WI38 (cell line): ENCODE measurements around the gene RBM33.
"Not testable (repeated sequence)": the region's sequence is repeated elsewhere in the genome, so short reads cannot be mapped to it uniquely, and the experiment has no call there.

Experiments
- H3K4me3 ChIP-seq: 2 replicates; pipeline ENCODE4 v1.5.1; 2011; ENCODE audit warnings: low read depth, mild to moderate bottlenecking, control low read depth, low read length
- TF ChIP-seq, protein P1 (sequence below): IDR thresholded peaks from 2 replicates; pipeline ENCODE4 v1.5.1; 2012; ENCODE audit warnings: low read depth, mild to moderate bottlenecking, control low read depth, low read length

Gene RBM33

DNA sequence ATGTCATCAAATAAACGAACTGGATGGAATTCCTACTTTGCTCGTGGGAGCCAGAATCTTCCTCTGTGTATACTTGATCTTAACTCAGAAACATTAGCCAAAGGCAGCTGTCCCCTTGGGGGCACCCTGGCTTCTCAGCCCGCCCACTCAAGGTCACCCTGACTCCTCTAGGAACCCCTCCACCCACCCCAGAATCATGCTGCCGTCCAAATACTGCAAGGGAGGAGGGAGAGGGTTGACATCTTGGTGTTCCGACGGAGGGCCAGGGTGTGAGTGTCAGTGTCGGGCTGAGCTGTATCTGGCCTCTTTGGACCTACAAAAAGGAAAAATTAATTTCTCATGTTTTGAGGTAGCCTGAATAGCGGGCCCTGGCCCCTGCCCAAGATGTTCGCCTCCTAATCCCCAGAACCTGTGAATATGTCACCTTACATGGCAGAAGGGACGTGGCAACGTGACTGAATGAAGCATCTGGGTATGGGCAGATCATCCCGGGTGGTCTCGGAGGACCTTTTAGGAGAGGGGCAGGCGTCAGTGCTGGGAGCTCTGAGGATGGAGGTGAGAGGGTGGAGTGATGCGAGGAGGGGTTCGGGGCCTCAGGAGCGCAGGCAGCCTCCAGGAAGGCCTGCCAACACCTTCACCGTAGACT is 40.5 kb upstream of the RBM33 start:
- H3K4me3 ChIP-seq: no peak overlapping the region
- TF ChIP-seq, protein P1, sequence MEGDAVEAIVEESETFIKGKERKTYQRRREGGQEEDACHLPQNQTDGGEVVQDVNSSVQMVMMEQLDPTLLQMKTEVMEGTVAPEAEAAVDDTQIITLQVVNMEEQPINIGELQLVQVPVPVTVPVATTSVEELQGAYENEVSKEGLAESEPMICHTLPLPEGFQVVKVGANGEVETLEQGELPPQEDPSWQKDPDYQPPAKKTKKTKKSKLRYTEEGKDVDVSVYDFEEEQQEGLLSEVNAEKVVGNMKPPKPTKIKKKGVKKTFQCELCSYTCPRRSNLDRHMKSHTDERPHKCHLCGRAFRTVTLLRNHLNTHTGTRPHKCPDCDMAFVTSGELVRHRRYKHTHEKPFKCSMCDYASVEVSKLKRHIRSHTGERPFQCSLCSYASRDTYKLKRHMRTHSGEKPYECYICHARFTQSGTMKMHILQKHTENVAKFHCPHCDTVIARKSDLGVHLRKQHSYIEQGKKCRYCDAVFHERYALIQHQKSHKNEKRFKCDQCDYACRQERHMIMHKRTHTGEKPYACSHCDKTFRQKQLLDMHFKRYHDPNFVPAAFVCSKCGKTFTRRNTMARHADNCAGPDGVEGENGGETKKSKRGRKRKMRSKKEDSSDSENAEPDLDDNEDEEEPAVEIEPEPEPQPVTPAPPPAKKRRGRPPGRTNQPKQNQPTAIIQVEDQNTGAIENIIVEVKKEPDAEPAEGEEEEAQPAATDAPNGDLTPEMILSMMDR: no peak

DNA sequence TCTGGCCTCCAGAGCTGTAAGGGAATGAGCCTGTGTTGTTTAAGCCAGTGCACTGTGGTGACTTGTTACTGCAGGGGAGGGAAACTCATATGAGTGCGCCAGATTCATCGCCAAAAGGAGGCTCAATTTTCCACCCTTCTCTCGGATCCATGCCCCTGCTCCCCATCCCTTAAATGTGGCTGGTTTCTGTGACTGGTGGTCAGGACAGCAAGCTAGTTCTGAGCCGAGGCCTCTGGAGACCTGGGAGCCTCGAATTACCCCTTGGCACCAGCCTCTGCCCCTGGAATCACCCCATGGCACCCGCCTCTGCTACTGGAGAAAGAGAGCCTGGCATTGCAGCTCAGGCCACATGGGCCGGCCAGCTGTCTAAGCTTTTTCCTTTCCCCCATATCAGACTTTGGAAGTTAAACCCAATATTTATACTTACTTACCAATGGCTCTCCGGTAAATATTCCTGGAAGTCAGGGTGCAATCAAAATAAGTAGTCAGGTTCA is 39.9 kb upstream of the RBM33 start:
- no peak overlapping the region for H3K4me3 ChIP-seq
- TF ChIP-seq, protein P1: no peak

DNA sequence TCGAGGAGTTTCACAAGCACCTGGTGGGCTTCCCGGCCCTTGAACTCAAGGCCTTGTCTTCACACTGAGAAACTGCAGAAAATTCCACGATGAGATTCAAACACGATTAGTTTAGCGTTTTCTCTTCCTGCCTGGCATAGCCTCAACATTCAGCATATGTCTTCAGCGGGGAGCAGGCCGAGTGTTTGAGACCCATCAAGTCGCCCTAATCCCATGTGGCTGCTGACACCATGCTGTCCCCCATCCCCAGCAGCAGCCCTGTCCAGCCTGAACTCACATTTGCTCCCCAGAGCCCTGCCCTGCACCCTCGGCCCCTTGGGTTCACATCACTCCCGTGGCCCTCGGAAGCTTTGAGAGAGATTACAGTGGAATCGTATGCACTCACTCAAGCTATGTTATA is 35.3 kb upstream of the RBM33 start:
- no peak overlapping the region for H3K4me3 ChIP-seq
- TF ChIP-seq, protein P1: no peak

DNA sequence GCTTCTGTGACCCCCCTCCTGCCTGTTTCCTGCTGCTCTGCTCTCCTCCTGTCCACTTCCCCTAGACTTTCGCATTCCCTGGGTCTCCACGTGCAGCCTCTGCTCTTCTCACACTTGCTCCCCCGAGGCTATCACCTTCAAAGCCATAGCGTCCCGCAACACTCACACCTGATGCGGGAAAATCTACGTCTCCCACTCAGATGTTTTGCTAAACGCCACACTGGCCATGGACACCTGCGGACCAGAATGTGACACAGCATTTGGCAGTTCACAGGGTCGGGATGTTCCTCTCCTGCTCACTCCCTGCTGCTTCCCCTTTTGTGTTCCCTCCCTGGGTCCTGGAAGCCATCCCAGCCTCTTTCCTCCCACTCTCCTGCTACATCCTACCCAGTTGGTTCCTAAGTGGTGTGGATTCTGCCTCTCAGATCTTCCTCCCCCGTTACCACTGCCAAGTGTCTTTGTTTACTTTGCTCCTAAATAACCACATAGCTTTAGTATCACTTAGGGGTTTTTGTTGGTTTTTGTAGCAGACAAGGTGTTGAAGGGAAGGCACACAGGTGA is 33.7 kb upstream of the RBM33 start:
- H3K4me3 ChIP-seq: no peak overlapping the region
- TF ChIP-seq, protein P1: no peak

DNA sequence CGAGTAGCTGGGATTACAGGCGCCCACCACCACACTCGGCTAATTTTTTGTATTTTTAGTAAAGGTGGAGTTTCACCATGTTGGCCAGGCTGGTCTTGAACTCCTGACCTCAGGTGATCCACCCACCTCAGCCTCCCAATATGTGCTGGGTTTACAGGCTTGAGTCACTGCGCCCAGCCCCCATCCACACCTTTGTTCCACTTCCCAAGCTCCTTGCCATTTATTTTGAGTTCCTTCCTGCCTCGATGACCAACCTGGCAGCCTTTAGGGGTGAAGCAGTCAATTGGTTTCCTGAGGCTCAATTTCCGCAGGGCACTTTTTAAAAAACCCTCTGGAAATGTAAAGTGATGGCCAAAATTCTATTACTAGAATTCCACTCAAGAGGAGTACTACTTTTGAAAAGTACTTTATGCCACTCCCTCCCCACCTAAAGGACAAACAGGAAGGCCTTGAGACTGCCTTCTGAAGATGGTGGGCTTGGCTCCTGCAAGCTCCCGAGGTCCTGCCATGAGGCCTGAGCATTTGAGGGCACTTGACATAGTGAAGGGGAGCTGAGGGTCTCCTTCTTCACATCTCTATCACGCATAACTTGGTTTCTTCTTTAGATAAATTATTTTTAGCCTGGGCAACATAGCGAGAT is 32.5 kb upstream of the RBM33 start:
- TF ChIP-seq, protein P1: no peak
- no peak overlapping the region for H3K4me3 ChIP-seq

DNA sequence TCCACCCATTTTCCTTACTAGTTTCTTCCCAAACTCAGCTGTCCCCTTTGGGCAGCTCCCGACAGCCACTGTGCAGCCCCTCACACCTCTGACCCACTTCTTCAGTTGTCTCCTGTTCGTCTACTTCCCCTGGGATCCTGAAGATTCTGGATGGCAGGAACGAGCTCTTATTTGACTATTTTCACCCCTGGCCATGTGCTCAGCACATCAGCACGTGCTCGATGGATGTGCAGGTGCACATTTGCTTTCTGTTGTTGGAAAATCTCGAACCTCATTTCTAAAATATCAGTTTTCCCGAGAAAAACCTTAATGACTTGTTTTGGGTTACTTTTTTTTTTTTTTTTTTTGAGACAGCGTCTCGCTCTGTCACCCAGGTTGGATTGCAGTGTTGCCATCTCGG is 31.8 kb upstream of the RBM33 start:
- TF ChIP-seq, protein P1: no peak
- no peak overlapping the region for H3K4me3 ChIP-seq

DNA sequence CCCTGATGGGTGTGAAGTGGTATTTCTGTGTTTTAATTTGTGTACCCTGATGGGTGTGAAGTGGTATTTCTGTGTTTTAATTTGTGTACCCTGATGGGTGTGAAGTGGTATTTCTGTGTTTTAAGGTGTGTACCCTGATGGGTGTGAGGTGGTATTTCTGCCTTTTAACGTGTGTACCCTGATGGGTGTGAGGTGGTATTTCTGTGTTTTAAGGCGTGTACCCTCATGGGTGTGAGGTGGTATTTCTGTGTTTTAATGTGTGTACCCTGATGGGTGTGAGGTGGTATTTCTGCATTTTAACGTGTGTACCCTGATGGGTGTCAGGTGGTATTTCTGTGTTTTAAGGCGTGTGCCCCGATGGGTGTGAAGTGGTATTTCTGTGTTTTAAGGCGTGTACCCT is 29.4 kb upstream of the RBM33 start:
- H3K4me3 ChIP-seq: not testable (repeated sequence)
